ENCODE data around the gene TRAF2. TPM values are rescaled to one million over a fixed set of nuclear protein-coding genes. Genes with fewer than 3 reads are reported as not detected.

TRAF2 gene
- total and polyA plus RNA-seq, 2 of the 13 experiments (the other 11 are each of a cell fraction or from before 2014, with no cell fraction given), result 12.4 to 13.6 TPM

DNA sequence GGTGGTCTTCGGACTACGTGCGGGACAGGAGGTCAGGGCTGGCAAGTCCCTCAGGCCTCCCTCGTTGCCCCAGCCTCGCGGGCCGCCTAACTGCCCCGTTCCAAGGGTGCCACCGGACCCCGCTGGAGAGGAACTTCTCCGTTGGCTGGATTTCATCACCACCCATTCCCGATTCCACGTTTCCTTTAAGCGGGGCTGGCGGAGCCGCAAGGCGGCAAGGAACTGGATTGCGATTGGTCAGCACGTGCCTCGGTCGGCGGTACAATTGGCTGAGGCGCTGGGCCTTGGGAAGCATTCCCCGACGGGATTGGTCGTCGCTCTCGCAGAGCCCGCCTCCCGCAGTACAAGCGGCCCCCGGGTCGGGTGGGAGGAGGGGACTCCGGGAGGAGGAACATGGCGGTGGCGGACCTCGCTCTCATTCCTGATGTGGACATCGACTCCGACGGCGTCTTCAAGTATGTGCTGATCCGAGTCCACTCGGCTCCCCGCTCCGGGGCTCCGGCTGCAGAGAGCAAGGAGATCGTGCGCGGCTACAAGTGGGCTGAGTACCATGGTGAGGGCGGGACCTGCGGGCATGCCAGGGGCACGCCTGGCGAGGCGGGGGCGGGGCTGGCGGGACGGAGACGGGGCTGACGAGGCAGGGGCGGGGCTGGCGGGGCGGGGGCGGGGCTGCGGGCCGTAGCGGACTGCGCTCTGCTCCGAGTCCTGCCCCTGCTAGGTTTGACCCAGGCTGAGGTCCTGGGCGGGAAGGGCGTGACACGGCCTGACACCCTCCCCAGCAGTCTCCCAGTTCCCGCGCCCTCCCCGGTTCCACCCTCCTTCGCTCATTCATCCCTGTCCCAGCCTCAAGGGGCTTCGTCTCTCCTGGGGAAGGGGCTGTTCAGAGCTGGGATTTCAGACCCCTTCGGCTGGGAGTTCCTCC lies 37.0 kb upstream of the TRAF2 start, which contains the start of gene PHPT1 (continued):
- TF ChIP-seq CTCF (CRISPR knock-in tag; IDR thresholded peaks at IDR 0.05) (no peak), DRAP1 (CRISPR knock-in tag; IDR thresholded peaks at IDR 0.05) (peak; percentile 95), ZSCAN21 (CRISPR knock-in tag; IDR thresholded peaks at IDR 0.05; ENCODE audit: borderline replicate concordance) (peak; percentile 44; the same call in 1 of the 2 replicates), POGZ (CRISPR knock-in tag; IDR thresholded peaks at IDR 0.05) (peak; percentile 44; the same call in 1 of the 2 replicates), ZNF253 (CRISPR knock-in tag; IDR thresholded peaks at IDR 0.05; ENCODE audit: borderline replicate concordance) (0 out of 2 replicates have a peak, but pooled peaks have one; percentile 11), PHF5A (CRISPR knock-in tag; IDR thresholded peaks at IDR 0.05; ENCODE audit: low read depth, unreplicated experiment) (peak; percentile 43), SNAPC4 (CRISPR knock-in tag; IDR thresholded peaks at IDR 0.05) (peak; percentile 15; the same call in 1 of the 2 replicates), RFX1 (IDR thresholded peaks at IDR 0.05) (no peak), ZNF256 (CRISPR knock-in tag; conservative IDR thresholded peaks at IDR 0.05) (no peak), MIER3 (CRISPR knock-in tag; IDR thresholded peaks at IDR 0.05; ENCODE audit: borderline replicate concordance) (peak; percentile 61; the same call in 1 of the 2 replicates), ATM (IDR thresholded peaks at IDR 0.05; ENCODE audit: borderline replicate concordance) (no peak)
- TF ChIP-seq, protein P1, sequence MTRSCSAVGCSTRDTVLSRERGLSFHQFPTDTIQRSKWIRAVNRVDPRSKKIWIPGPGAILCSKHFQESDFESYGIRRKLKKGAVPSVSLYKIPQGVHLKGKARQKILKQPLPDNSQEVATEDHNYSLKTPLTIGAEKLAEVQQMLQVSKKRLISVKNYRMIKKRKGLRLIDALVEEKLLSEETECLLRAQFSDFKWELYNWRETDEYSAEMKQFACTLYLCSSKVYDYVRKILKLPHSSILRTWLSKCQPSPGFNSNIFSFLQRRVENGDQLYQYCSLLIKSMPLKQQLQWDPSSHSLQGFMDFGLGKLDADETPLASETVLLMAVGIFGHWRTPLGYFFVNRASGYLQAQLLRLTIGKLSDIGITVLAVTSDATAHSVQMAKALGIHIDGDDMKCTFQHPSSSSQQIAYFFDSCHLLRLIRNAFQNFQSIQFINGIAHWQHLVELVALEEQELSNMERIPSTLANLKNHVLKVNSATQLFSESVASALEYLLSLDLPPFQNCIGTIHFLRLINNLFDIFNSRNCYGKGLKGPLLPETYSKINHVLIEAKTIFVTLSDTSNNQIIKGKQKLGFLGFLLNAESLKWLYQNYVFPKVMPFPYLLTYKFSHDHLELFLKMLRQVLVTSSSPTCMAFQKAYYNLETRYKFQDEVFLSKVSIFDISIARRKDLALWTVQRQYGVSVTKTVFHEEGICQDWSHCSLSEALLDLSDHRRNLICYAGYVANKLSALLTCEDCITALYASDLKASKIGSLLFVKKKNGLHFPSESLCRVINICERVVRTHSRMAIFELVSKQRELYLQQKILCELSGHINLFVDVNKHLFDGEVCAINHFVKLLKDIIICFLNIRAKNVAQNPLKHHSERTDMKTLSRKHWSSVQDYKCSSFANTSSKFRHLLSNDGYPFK (CRISPR knock-in tag; IDR thresholded peaks at IDR 0.05; ENCODE audit: borderline replicate concordance), result peak; percentile 66; the same call in 1 of the 2 replicates
- TF ChIP-seq, protein P2, sequence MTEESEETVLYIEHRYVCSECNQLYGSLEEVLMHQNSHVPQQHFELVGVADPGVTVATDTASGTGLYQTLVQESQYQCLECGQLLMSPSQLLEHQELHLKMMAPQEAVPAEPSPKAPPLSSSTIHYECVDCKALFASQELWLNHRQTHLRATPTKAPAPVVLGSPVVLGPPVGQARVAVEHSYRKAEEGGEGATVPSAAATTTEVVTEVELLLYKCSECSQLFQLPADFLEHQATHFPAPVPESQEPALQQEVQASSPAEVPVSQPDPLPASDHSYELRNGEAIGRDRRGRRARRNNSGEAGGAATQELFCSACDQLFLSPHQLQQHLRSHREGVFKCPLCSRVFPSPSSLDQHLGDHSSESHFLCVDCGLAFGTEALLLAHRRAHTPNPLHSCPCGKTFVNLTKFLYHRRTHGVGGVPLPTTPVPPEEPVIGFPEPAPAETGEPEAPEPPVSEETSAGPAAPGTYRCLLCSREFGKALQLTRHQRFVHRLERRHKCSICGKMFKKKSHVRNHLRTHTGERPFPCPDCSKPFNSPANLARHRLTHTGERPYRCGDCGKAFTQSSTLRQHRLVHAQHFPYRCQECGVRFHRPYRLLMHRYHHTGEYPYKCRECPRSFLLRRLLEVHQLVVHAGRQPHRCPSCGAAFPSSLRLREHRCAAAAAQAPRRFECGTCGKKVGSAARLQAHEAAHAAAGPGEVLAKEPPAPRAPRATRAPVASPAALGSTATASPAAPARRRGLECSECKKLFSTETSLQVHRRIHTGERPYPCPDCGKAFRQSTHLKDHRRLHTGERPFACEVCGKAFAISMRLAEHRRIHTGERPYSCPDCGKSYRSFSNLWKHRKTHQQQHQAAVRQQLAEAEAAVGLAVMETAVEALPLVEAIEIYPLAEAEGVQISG (CRISPR knock-in tag; IDR thresholded peaks at IDR 0.05), result peak; percentile 49
